ENCODE measurements around the gene TGFBRAP1. TPM values are rescaled to one million over a fixed set of nuclear protein-coding genes. Genes with fewer than 3 reads are reported as not detected.

TGFBRAP1 gene
- total and polyA plus RNA-seq, 9 of the 15 experiments (the other 6 are each of a cell fraction or from before 2014, with no cell fraction given): 3.7 to 18.0 (median 11.0) TPM

- TF ChIP-seq TEAD1 (CRISPR knock-in tag; IDR thresholded peaks at IDR 0.05) (peak; percentile 85 to 87), ZNF445 (CRISPR knock-in tag; IDR thresholded peaks at IDR 0.05; ENCODE audit: low read depth) (no peak; the same call in 1 of the 2 replicates), EHMT2 (IDR thresholded peaks at IDR 0.05) (no peak), TFE3 (CRISPR knock-in tag; IDR thresholded peaks at IDR 0.05) (no peak), BDP1 (IDR thresholded peaks at IDR 0.05; ENCODE audit: insufficient read depth, insufficient read length) (no peak), ZMIZ1 (IDR thresholded peaks at IDR 0.05; ENCODE audit: low read depth in 2 of 2, low read length in 2 of 2) (no peak), STAT5A (IDR thresholded peaks at IDR 0.05; ENCODE audit: borderline replicate concordance, low read length) (no peak), ZNF76 (CRISPR knock-in tag; IDR thresholded peaks at IDR 0.05; ENCODE audit: borderline replicate concordance) (peak; percentile 41; the same call in 1 of the 2 replicates), CLOCK (CRISPR knock-in tag; IDR thresholded peaks at IDR 0.05; ENCODE audit: borderline replicate concordance) (no peak), CHD4 (IDR thresholded peaks at IDR 0.05; ENCODE audit: insufficient read depth, insufficient replicate concordance, low read depth, low read length, poor library complexity, severe bottlenecking) (no peak), SIX5 (IDR thresholded peaks at IDR 0.05; ENCODE audit: borderline replicate concordance in 1 of 2, insufficient read depth in 1 of 2, low read depth in 1 of 2, low read length in 2 of 2) (peak in 1 of 2 experiments; percentile 32; a peak in 1 of 4 replicates), SIN3B (IDR thresholded peaks at IDR 0.05; ENCODE audit: low read depth) (peak; percentile 98), SP1 (CRISPR knock-in tag; IDR thresholded peaks at IDR 0.05) (peak; percentile 58), IRF2 (CRISPR knock-in tag; IDR thresholded peaks at IDR 0.05) (no peak), KLF10 (CRISPR knock-in tag; IDR thresholded peaks at IDR 0.05) (no peak), NR3C1 (CRISPR knock-in tag; IDR thresholded peaks at IDR 0.05) (no peak), MYBL2 (IDR thresholded peaks at IDR 0.05; ENCODE audit: low read depth) (no peak), MYBL2 (CRISPR knock-in tag; IDR thresholded peaks at IDR 0.05; ENCODE audit: borderline replicate concordance) (no peak), MYNN (IDR thresholded peaks at IDR 0.05) (no peak), MYNN (CRISPR knock-in tag; IDR thresholded peaks at IDR 0.05) (no peak), ZBED1 (IDR thresholded peaks at IDR 0.05) (no peak)
Measured at GRCh38 chr2:105337122-105338019, 7.8 kb upstream of the TGFBRAP1 start, which contains the start of gene C2orf49 (continued).
